K562 (cell line): ENCODE results near the gene ASB17. TPM values are rescaled to one million over a fixed set of nuclear protein-coding genes. Genes with fewer than 3 reads are reported as not detected.

Experiments used
- ATAC-seq: fragments of 200-7000 bp; cut with Tn5 transposase; 3 replicates; pipeline ENCODE4 v1.9.1; 2020; ENCODE audit warnings: moderate library complexity
- BruUV-seq: library from RNA; stranded (reverse); fragments of 400-500 nt; replicated peaks from 2 replicates; lab custom pipeline; 2021; lab: Mats Ljungman, UMichigan
- CTCF ChIA-PET: fragments of 300-600 bp; formaldehyde crosslinking; extraction: SDS; loops from one replicate; lab custom pipeline; 2021; ENCODE audit warnings: low intra/inter-chr PET ratio; lab: Yijun Ruan, JAX
- POLR2A ChIA-PET: fragments of 300-600, 350-650 bp; sonication (Branson Sonifier 250); formaldehyde crosslinking; extraction: SDS; loops from one replicate; lab custom pipeline; 2021; ENCODE audit warnings: antibody characterized with exemption, inconsistent platforms; lab: Yijun Ruan, JAX
- DNase-seq, 4 experiments: peaks; one replicate each; pipeline versions ENCODE4 v3.0.0 to v3.0.0-alpha.2; 2011 to 2018; ENCODE audit warnings: low spot score in 3 of 4, mixed read lengths in 3 of 4; ENCODE audit errors: extremely low read depth in 1 of 4
- FAIRE-seq: peaks from 2 replicates; lab custom pipeline; 2011; peaks lifted over from hg19 to GRCh38; lab: Jason Lieb, UNC
- H2AFZ ChIP-seq: 2 replicates; pipeline ENCODE4 v1.6.0; 2011; ENCODE audit warnings: low read depth, low read length, control low read depth, inconsistent platforms
- H3K27ac ChIP-seq: fragments of 200-600 bp; 3 replicates; pipeline ENCODE4 v1.8.0; 2011; ENCODE audit warnings: low read depth, mild to moderate bottlenecking, control low read depth, inconsistent platforms, low read length, moderate library complexity, mixed read lengths; ENCODE audit errors: extremely low read depth
- H3K27me3 ChIP-seq, 2 experiments: fragments of 300-600 bp in 1 of 2; 2 replicates in 1 of 2; 3 replicates in 1 of 2; pipeline versions ENCODE4 v1.6.0 to v1.8.0; 2011; ENCODE audit warnings: inconsistent platforms in 2 of 2, low read length in 2 of 2, mild to moderate bottlenecking in 1 of 2, mixed read lengths in 1 of 2, moderate library complexity in 1 of 2; ENCODE audit not compliant: control insufficient read depth in 2 of 2, insufficient read depth in 2 of 2
- H3K36me3 ChIP-seq: fragments of 300-600 bp; 3 replicates; pipeline ENCODE4 v1.8.0; 2011; ENCODE audit warnings: mild to moderate bottlenecking, low read length, inconsistent platforms; ENCODE audit not compliant: control insufficient read depth, insufficient read depth
- H3K4me1 ChIP-seq, 2 experiments: fragments of 200-600 bp in 1 of 2; replicated peaks in 1 of 2; 2 replicates in 1 of 2; 3 replicates in 1 of 2; pipeline versions ENCODE4 v1.5.1 to v1.8.0; 2011; ENCODE audit warnings: inconsistent platforms in 2 of 2, low read length in 2 of 2, mild to moderate bottlenecking in 1 of 2, mixed read lengths in 1 of 2, moderate library complexity in 1 of 2; ENCODE audit not compliant: control insufficient read depth in 2 of 2, insufficient read depth in 2 of 2
- H3K4me2 ChIP-seq: 2 replicates; pipeline ENCODE4 v1.6.1; 2011; ENCODE audit warnings: low read length, control low read depth, inconsistent platforms, mixed read lengths; ENCODE audit not compliant: insufficient read depth
- H3K4me3 ChIP-seq: fragments of 200-600 bp; sonication (generic), shearing (Covaris generic); 2 replicates; pipeline ENCODE4 v1.5.1; 2016; ENCODE audit warnings: control low read depth, inconsistent platforms
- H3K79me2 ChIP-seq: fragments of 200-600 bp; 3 replicates; pipeline ENCODE4 v1.8.0; 2011; ENCODE audit warnings: low read length, inconsistent platforms; ENCODE audit not compliant: control insufficient read depth, insufficient read depth
- H3K9ac ChIP-seq, 2 experiments: 2 replicates each; pipeline versions ENCODE4 v1.6.0 to v1.6.1; 2011; ENCODE audit warnings: low read depth in 2 of 2, low read length in 2 of 2, control low read depth in 1 of 2, inconsistent platforms in 1 of 2, mild to moderate bottlenecking in 1 of 2, mixed read lengths in 1 of 2; ENCODE audit not compliant: insufficient read depth in 1 of 2
- H3K9me1 ChIP-seq: one replicate; pipeline ENCODE4 v1.6.0; 2011; ENCODE audit warnings: inconsistent platforms, mild to moderate bottlenecking, low read length, moderate library complexity; ENCODE audit not compliant: control insufficient read depth, insufficient read depth
- H3K9me3 ChIP-seq: replicated peaks from 2 replicates; pipeline ENCODE4 v1.5.1; 2011; ENCODE audit warnings: low read depth, low read length, inconsistent platforms; ENCODE audit not compliant: control insufficient read depth, insufficient read depth
- H4K20me1 ChIP-seq: replicated peaks from 2 replicates; pipeline ENCODE4 v1.6.1; 2011; ENCODE audit warnings: low read length, inconsistent platforms, mixed read lengths; ENCODE audit not compliant: control insufficient read depth, insufficient read depth
- ATF2 ChIP-seq: sonication (generic); formaldehyde crosslinking; IDR thresholded peaks from 2 replicates; pipeline ENCODE4 v1.8.1; 2022; ENCODE audit warnings: missing genetic modification reagents
- CCAR2 ChIP-seq: fragments of 200-400 bp; formaldehyde crosslinking; IDR thresholded peaks from 2 replicates; pipeline ENCODE4 v1.6.1; 2017; ENCODE audit warnings: mild to moderate bottlenecking, low read depth, low read length
- E2F4 ChIP-seq: sonication (generic); formaldehyde crosslinking; IDR thresholded peaks from 2 replicates; pipeline ENCODE4 v1.8.0; 2022; ENCODE audit warnings: mild to moderate bottlenecking, low read depth, missing genetic modification reagents
- FOSL1 ChIP-seq: fragments of 200-800 bp; sonication (Bioruptor generic); conservative IDR thresholded peaks from 2 replicates; pipeline ENCODE4 v1.6.1; 2016; ENCODE audit warnings: missing genetic modification characterization, missing compliant biosample characterization
- MTF1 ChIP-seq: fragments of 250-450 bp; sonication (Bioruptor Pico); IDR thresholded peaks from 2 replicates; pipeline ENCODE4 v1.9.0; 2021; ENCODE audit warnings: moderate library complexity, mild to moderate bottlenecking, inconsistent platforms, borderline replicate concordance
- POLR2AphosphoS2 ChIP-seq: IDR thresholded peaks from 2 replicates; pipeline ENCODE4 v1.6.1; 2012; ENCODE audit warnings: low read length, improper control_type of control experiment
- ZBTB49 ChIP-seq: sonication (generic); formaldehyde crosslinking; IDR thresholded peaks from 2 replicates; pipeline ENCODE4 v1.8.0; 2022; ENCODE audit warnings: missing genetic modification reagents, mild to moderate bottlenecking, borderline replicate concordance
- ZFP36 ChIP-seq: fragments of 150-350 bp; IDR thresholded peaks from 2 replicates; pipeline ENCODE4 v1.6.1; 2018; ENCODE audit warnings: low read length, low read depth; ENCODE audit not compliant: partially characterized antibody
- WGBS: fragments of 100-300 bp; shearing (Covaris generic); methylation state at CpG from one replicate; pipeline ENCODE4 v1.1.6; 2016; ENCODE audit warnings: low coverage, mixed read lengths; ENCODE audit not compliant: insufficient coverage; ENCODE audit errors: missing lambda C conversion rate; 5-methylcytosine and 5-hydroxymethylcytosine counted together
- in situ Hi-C: fragments of 300-500 bp; cut with MboI; formaldehyde crosslinking; loops from 4 replicates; pipeline ENCODE4 v1.15.0; 2018; ENCODE audit warnings: inconsistent platforms, mixed read lengths
- intact Hi-C: fragments of 100-400 bp; cut with micrococcal nuclease; formaldehyde crosslinking; loops from 2 replicates; pipeline ENCODE4 v1.14.2; 2022
- polyA plus RNA-seq, 8 experiments: library from polyadenylated mRNA; depleted of rRNA in 4 of 8; stranded (reverse) in 5 of 8; unstranded in 3 of 8; fragments of >200 nt; fragmentation: Nextera tagmentation in 2 of 8; fragmentation: Illumina TruSeq in 1 of 8; extraction: Ambion mirVana in 2 of 8; extraction: Trizol in 1 of 8; gene quantifications; 2 replicates each; pipeline versions ENCODE4 v1.2.1 to v1.2.3, GENCODE V29; 2011 to 2014; ENCODE audit warnings: inconsistent platforms in 1 of 8, missing spikeins in 1 of 8
- total RNA-seq, 7 experiments: library from RNA; depleted of rRNA in 6 of 7; stranded (reverse); fragments of >200 nt in 6 of 7; fragmentation: Illumina TruSeq in 2 of 7; extraction: Trizol in 2 of 7; gene quantifications; 2 replicates each; pipeline versions ENCODE4 v1.2.1 to v1.2.3, GENCODE V29; 2011 to 2021; ENCODE audit warnings: low replicate concordance in 1 of 7
- TF ChIP-seq, protein P1 (sequence below): fragments of 450-650 bp; formaldehyde crosslinking; IDR thresholded peaks from 2 replicates; pipeline ENCODE4 v1.4.0; 2020; ENCODE audit warnings: mild to moderate bottlenecking, mixed read lengths

Gene ASB17
- total and polyA plus RNA-seq, 9 of the 15 experiments (the other 6 are each of a cell fraction or from before 2014, with no cell fraction given), result not detected

GRCh38 chr1:75879985-75880384 is 52.2 kb downstream of the ASB17 start:
- Histone ChIP-seq H4K20me1 (no peaks in the 10 kb centered on the region), H3K9me1 (no peaks in the 10 kb centered on the region), H3K4me1 (no peaks in the 10 kb centered on the region), H3K9ac (no peak overlapping the region), H3K9me3 (no peaks in the 10 kb centered on the region), H3K79me2 (no peaks in the 10 kb centered on the region), H3K27me3 (no peaks in the 10 kb centered on the region), H3K27ac (no peak overlapping the region), H3K4me3 (no peak overlapping the region), H3K36me3 (no peaks in the 10 kb centered on the region)
- in situ Hi-C loops, result no loop called here
- BruUV-seq, result no TSS peak
- WGBS, result 0% methylated on average over 1 of the region's 1 CpG
- no peak for TF ChIP-seq ZFP36
- TF ChIP-seq, protein P1, sequence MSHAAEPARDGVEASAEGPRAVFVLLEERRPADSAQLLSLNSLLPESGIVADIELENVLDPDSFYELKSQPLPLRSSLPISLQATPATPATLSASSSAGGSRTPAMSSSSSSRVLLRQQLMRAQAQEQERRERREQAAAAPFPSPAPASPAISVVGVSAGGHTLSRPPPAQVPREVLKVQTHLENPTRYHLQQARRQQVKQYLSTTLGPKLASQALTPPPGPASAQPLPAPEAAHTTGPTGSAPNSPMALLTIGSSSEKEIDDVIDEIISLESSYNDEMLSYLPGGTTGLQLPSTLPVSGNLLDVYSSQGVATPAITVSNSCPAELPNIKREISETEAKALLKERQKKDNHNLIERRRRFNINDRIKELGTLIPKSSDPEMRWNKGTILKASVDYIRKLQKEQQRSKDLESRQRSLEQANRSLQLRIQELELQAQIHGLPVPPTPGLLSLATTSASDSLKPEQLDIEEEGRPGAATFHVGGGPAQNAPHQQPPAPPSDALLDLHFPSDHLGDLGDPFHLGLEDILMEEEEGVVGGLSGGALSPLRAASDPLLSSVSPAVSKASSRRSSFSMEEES (CRISPR knock-in tag), result 0 out of 2 replicates have a peak, but pooled peaks have one; percentile 26
- TF ChIP-seq, all 486 proteins: peak for 1
- intact Hi-C loops, result no loop called here
- no peak overlapping the region for H3K4me2 ChIP-seq
- H2AFZ ChIP-seq, result no peak overlapping the region
- ATAC-seq, result no peak
- POLR2A ChIA-PET, result no interaction called here
- CTCF ChIA-PET, result no interaction called here
- FAIRE-seq, result no peak
- no peak for DNase-seq

DNA sequence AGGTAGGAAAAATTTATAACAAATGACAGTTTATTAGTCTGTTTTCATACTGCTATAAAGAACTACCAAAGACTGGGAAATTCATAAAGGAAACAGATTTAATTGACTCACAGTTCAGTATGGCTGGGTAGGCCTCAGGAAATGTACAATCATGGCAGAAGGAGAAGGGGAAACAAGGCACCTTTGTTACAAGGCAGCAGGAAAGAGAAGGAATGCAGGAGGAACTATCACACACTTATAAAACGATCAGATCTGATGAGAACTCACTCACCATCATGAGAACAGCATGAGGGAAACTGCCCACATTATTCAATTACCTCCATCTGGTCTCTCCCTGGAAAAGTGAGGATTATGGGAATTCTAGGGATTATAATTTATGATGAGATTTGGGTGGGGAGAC is 61.3 kb downstream of the ASB17 start:
- ATAC-seq (no peak), DNase-seq (no peak), FAIRE-seq (no peak)
- Histone ChIP-seq H3K9ac (no peak overlapping the region), H3K36me3 (no peaks in the 10 kb centered on the region), H4K20me1 (no peaks in the 10 kb centered on the region), H3K9me3 (no peaks in the 10 kb centered on the region), H3K9me1 (no peaks in the 10 kb centered on the region), H3K4me2 (no peak overlapping the region), H3K4me1 (no peaks in the 10 kb centered on the region), H3K27ac (no peak overlapping the region), H2AFZ (no peak overlapping the region), H3K79me2 (no peaks in the 10 kb centered on the region), H3K27me3 (no peaks in the 10 kb centered on the region), H3K4me3 (no peak overlapping the region)
- intact Hi-C loops (no loop called here), in situ Hi-C loops (no loop called here)
- BruUV-seq, result no TSS peak
- POLR2A ChIA-PET, result no interaction called here
- WGBS, result 0% methylated on average over 1 of the region's 1 CpG
- CTCF ChIA-PET, result no interaction called here
- TF ChIP-seq FOSL1 (tag), result no peak
- no peak for TF ChIP-seq E2F4
- no peak for TF ChIP-seq ZBTB49 (CRISPR knock-in tag)
- no peak for TF ChIP-seq ATF2 (CRISPR knock-in tag)
- no peak for TF ChIP-seq CCAR2
- TF ChIP-seq POLR2AphosphoS2, result no peak
- no peak for TF ChIP-seq MTF1 (CRISPR knock-in tag)
